OCI-LY3 (cell line): ENCODE measurements around the gene TAS2R30.

ENCODE experiments used
- H2AFZ ChIP-seq: fragments of 200-600, 300-600 bp; shearing (Covaris generic); 2 replicates; pipeline ENCODE4 v1.6.0; 2014; ENCODE audit warnings: antibody characterized with exemption, low read depth, low read length
- H3K27ac ChIP-seq: fragments of 200-600, 300-600 bp; sonication (generic); 2 replicates; pipeline ENCODE4 v1.5.1; 2014; ENCODE audit warnings: mild to moderate bottlenecking, low read length, moderate library complexity, mixed read lengths
- H3K27me3 ChIP-seq: fragments of 200-600, 300-600 bp; sonication (generic); 2 replicates; pipeline ENCODE4 v1.6.1; 2014; ENCODE audit warnings: low read depth, low read length, mixed read lengths
- H3K36me3 ChIP-seq: fragments of 200-600, 300-600 bp; sonication (generic); replicated peaks from 2 replicates; pipeline ENCODE3; 2014; ENCODE audit warnings: low read depth, low read length, mixed read lengths
- H3K4me1 ChIP-seq: fragments of 300-600, 200-600 bp; sonication (generic); 2 replicates; pipeline ENCODE4 v1.6.1; 2014; ENCODE audit warnings: low read length, mixed read lengths
- H3K4me2 ChIP-seq: fragments of 200-600, 300-600 bp; sonication (generic); 2 replicates; pipeline ENCODE4 v1.6.1; 2014; ENCODE audit warnings: low read length, mixed read lengths
- H3K4me3 ChIP-seq: fragments of 300-600, 200-600 bp; sonication (generic); 2 replicates; pipeline ENCODE4 v1.5.1; 2014; ENCODE audit warnings: antibody characterized with exemption, mild to moderate bottlenecking, low read length, moderate library complexity
- H3K79me2 ChIP-seq: fragments of 300-600, 200-600 bp; shearing (Covaris generic); 2 replicates; pipeline ENCODE4 v1.6.1; 2014; ENCODE audit warnings: mild to moderate bottlenecking, low read length, mixed read lengths
- H3K9ac ChIP-seq: fragments of 300-600, 200-600 bp; shearing (Covaris generic); 2 replicates; pipeline ENCODE4 v1.6.0; 2014; ENCODE audit warnings: mild to moderate bottlenecking, low read length, moderate library complexity
- H3K9me3 ChIP-seq: fragments of 200-600, 300-600 bp; shearing (Covaris generic); 2 replicates; pipeline ENCODE4 v1.6.1; 2014; ENCODE audit warnings: low read length, mixed read lengths; ENCODE audit not compliant: insufficient read depth
- H4K20me1 ChIP-seq: fragments of 200-600, 300-600 bp; sonication (generic); 2 replicates; pipeline ENCODE4 v1.6.1; 2016; ENCODE audit warnings: low read length, mixed read lengths; ENCODE audit not compliant: insufficient read depth
- CTCF ChIP-seq: fragments of 200-600, 300-600 bp; sonication (generic); IDR thresholded peaks from 2 replicates; pipeline ENCODE4 v1.5.1; 2014; ENCODE audit warnings: antibody characterized with exemption, low read length, low read depth
- EZH2phosphoT487 ChIP-seq: fragments of 200-600 bp; shearing (Covaris generic); IDR thresholded peaks from 2 replicates; pipeline ENCODE4 v1.6.1; 2018; ENCODE audit warnings: antibody characterized with exemption, mixed run types, low read depth

TAS2R30 gene

GRCh38 chr12:11134305-11134704, at the start of gene TAS2R30:
Gene TAS2R30 (minus strand): TSS chr12:11134644. CDS start chr12:11134244, 400 bp downstream.
- H3K4me1 ChIP-seq, result peaks cover 29% of the 10 kb centered on the region

GRCh38 chr12:11183011-11183410, 48.6 kb upstream of the TAS2R30 start:
- Histone ChIP-seq H3K4me1 (no peaks in the 10 kb centered on the region), H3K4me3 (no peak overlapping the region), H3K36me3 (no peaks in the 10 kb centered on the region), H4K20me1 (no peaks in the 10 kb centered on the region), H2AFZ (no peak overlapping the region), H3K9me3 (no peaks in the 10 kb centered on the region), H3K27ac (no peak overlapping the region), H3K27me3 (no peaks in the 10 kb centered on the region), H3K79me2 (no peaks in the 10 kb centered on the region), H3K9ac (no peak overlapping the region), H3K4me2 (no peak overlapping the region)
- TF ChIP-seq EZH2phosphoT487 (no peak), CTCF (no peak)

More at GRCh38 chr12:11134305-11134704, at the start of gene TAS2R30:
- no peaks in the 10 kb centered on the region for H3K27me3 ChIP-seq
- no peaks in the 10 kb centered on the region for H3K9me3 ChIP-seq
- no peak for TF ChIP-seq CTCF
- no peak for TF ChIP-seq EZH2phosphoT487
- peaks cover 62% of the 10 kb centered on the region for H3K79me2 ChIP-seq
- peaks cover 24% of the 10 kb centered on the region for H4K20me1 ChIP-seq
- H3K4me2 ChIP-seq, result no peak within 1 kb of the TSS
- H3K36me3 ChIP-seq, result no peaks in the 10 kb centered on the region
- no peak within 1 kb of the TSS for H2AFZ ChIP-seq
- H3K27ac ChIP-seq, result no peak within 1 kb of the TSS
- H3K9ac ChIP-seq, result no peak within 1 kb of the TSS
- H3K4me3 ChIP-seq, result no peak within 1 kb of the TSS

GRCh38 chr12:11182529-11182928, 48.1 kb upstream of the TAS2R30 start:
- no peak overlapping the region for H3K4me3 ChIP-seq
- no peaks in the 10 kb centered on the region for H3K4me1 ChIP-seq
- no peaks in the 10 kb centered on the region for H4K20me1 ChIP-seq
- no peak overlapping the region for H3K9ac ChIP-seq
- H3K9me3 ChIP-seq, result no peaks in the 10 kb centered on the region
- no peaks in the 10 kb centered on the region for H3K36me3 ChIP-seq
- no peak for TF ChIP-seq EZH2phosphoT487
- TF ChIP-seq CTCF, result no peak
- H3K4me2 ChIP-seq, result no peak overlapping the region
- H3K27me3 ChIP-seq, result no peaks in the 10 kb centered on the region
- peaks cover 3% of the 10 kb centered on the region; the same call in 1 of the 2 replicates for H3K79me2 ChIP-seq
- H2AFZ ChIP-seq, result no peak overlapping the region
- no peak overlapping the region for H3K27ac ChIP-seq

GRCh38 chr12:11178250-11178649, 43.8 kb upstream of the TAS2R30 start:
- H3K9me3 ChIP-seq, result no peaks in the 10 kb centered on the region
- no peaks in the 10 kb centered on the region for H3K4me1 ChIP-seq
- H3K27me3 ChIP-seq, result no peaks in the 10 kb centered on the region
- no peak overlapping the region for H3K4me2 ChIP-seq
- H3K9ac ChIP-seq, result no peak overlapping the region
- H2AFZ ChIP-seq, result no peak overlapping the region
- no peak overlapping the region for H3K4me3 ChIP-seq
- TF ChIP-seq EZH2phosphoT487, result no peak
- TF ChIP-seq CTCF, result no peak
- H3K27ac ChIP-seq, result no peak overlapping the region
- peaks cover 6% of the 10 kb centered on the region for H3K36me3 ChIP-seq
- peaks cover 21% of the 10 kb centered on the region for H3K79me2 ChIP-seq
- H4K20me1 ChIP-seq, result no peaks in the 10 kb centered on the region
